ENCODE results near the gene KRTAP5-7. TPM values are rescaled to one million over a fixed set of nuclear protein-coding genes. Genes with fewer than 3 reads are reported as not detected.

KRTAP5-7 gene
- total and polyA plus RNA-seq, 2 experiments from 2014 or later = not detected

DNA sequence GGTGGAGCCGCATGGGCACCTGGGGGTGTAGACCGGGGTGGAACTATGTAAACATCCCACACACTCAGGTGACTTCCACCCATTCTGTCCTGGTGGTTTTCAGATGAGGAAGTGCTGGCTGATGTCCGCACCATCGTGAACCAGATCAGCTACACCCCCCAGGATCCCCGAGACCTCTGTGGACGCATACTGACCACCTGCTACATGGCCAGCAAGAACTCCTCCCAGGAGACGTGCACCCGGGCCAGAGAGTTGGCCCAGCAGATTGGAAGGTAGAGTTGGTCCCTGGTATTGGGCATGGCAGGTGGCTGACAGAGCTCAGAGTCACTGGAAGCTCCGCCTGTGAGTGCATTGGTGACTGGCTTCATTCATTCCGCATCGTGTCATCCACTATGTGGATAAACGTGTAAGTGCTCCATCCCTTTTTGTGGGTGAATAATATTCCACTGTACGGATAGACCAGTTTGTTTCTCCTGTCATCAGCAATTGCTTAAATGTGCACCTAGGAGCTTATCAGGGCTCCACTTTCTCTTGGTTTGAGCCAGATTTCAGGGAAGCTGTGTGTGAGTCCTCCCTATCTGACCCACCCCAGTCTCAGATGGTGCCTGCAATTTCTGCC, 44.2 kb upstream of the KRTAP5-7 start (continued):
- TF ChIP-seq ZNF462 (CRISPR knock-in tag; IDR thresholded peaks at IDR 0.05) (no peak), CTCF (conservative IDR thresholded peaks at IDR 0.05; ENCODE audit: low read depth in 2 of 2) (no peak), ZNF114 (CRISPR knock-in tag; IDR thresholded peaks at IDR 0.05) (no peak), EZH2phosphoT487 (IDR thresholded peaks at IDR 0.05; ENCODE audit: unreplicated experiment) (no peak), POLR2AphosphoS5 (IDR thresholded peaks at IDR 0.05; ENCODE audit: low read depth) (no peak), ZNF331 (CRISPR knock-in tag; IDR thresholded peaks at IDR 0.05; ENCODE audit: low read depth) (no peak), REST (IDR thresholded peaks at IDR 0.05; ENCODE audit: unreplicated experiment) (no peak), JUNB (IDR thresholded peaks at IDR 0.05; ENCODE audit: unreplicated experiment) (no peak), STAT1 (IDR thresholded peaks at IDR 0.05; ENCODE audit: unreplicated experiment) (no peak)
